GM21367 (cell line): ENCODE results near the gene SP8.
"Not testable (repeated sequence)": the region's sequence is repeated elsewhere in the genome, so short reads cannot be mapped to it uniquely, and the experiment has no call there.

Experiments
- ATAC-seq: cut with Tn5 transposase; IDR thresholded peaks from one replicate; pipeline ENCODE4 v1.9.1; 2021; ENCODE audit not compliant: unreplicated experiment

Gene SP8

DNA sequence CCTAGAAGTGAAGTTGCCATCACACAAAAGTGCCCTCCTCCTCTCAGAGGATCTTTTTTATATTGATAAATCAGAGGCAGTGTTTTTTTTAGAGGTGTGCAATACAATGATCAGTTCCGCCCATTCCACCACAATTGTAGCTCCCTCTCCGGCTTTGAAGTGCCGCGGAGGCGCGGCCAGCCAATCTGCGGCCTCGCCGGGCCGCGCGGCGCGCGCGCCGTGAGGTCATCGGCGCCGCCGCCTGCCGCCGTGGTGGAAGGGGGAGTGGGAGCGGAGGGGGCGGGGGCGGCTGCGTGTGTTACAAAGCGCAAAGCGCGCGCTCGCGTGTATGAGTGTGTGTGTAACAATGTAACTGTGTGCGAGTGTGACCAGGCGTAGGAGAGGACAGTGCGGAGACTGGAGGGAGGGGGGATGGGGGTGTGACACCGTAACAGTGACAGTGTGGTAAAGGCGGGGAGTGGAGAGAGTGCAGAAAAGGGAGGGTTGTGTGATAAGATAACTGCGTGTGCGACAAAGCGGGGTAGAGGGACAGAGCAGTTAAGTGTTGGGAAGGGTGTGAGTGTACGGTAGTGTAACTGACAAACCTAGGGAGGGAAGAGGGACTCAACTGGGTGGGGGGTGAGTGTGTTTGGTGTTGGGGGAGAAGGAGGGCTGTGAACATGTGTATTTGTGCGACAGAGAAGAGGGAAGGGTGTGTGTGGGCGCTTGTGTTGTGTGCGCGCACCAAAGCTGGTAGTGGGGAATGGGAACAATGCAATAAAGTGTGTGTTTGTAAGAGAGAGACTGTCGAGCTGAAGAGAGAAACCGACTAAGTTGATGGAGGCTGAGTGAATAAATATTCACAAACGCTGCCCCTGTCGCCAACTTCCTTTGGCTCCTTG, at the start of gene SP8:
Gene SP8 (minus strand): TSS at position 108 of the 881 bp plus-strand sequence. CDS start 88 bp downstream, at position 20.
- no peak for ATAC-seq

DNA sequence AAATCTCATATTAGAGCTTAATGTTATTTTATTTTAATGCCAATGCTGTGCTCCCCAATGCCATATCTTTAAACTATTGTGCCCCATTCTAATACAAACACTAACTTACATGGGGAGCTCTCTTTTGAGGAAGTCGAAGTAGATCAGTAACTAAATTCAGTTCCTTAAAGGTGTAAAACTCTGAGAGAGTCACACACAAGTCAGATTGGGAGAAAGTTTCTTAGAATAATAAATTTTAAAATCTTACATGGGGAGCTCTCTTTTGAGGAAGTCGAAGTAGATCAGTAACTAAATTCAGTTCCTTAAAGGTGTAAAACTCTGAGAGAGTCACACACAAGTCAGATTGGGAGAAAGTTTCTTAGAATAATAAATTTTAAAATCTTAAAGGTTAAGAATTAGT, 49.7 kb upstream of the SP8 start:
- peak; percentile 64 for ATAC-seq

DNA sequence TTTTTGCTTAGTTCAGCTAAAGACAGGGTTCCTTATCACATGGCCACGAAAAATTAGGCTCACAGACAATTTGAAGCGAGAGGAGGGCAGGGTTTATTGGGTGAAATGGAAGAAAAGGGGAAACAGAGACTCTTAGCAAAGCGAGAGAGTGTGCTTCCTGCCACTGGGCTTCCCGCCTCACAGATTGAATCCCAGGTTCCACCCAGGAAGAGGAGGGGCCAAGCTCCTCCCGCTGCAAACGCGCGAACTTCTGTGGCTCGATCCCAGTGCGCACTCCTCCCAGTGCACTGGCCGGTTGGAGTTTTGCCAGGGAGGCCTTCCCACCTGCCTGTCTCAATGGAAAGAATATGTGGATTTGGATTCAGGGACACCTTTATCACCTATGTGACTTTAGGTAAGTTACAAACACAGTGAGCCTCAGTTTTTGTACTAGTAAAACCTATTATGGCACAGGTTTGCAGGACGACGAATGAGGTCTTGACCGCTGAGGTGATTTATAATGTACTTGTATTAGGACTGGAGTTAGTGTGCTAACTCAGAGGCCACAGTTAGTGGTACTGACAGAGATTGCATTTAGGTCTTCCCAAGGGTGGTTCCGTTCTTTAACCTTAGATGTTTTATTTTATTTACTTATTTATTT, 48.5 kb upstream of the SP8 start:
- ATAC-seq: no peak

DNA sequence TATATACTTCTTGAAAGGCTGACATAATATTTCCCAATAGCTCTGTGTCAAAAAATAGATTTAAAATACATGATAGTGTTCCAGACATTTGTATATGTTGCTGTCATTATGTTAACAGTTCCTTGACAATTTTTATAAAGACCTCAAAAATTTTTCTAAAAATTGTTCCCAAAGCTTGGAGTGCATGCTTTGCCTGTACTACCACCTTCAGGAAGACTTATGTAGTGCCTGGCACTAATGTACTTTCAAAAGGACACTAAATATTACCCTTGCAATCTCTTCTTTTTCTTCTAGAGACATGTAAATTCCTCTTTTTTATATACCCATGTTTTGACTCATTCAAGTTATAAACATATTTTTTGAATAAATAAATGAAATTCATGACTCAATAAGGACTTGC, 48.0 kb upstream of the SP8 start:
- ATAC-seq: no peak

DNA sequence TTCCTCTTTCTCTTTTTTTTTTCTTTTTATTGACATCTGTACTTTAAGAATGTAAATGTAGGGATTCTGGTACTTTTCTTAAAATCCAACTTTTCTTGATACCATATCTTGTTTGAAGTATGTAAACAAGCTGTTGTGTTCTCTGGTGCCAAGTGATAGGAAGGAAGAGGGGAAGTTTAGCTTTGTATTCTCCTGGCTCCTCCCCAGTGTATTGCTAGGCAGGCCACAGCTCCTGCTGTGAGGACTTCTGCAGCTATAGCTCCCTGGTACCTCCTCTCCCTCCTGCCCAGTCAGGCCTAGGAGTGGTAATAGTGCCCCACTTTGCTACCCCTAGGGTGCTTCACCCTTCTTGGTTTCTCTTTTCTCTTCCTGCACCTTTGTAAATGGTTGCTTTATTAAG, 45.3 kb upstream of the SP8 start:
- no peak for ATAC-seq

DNA sequence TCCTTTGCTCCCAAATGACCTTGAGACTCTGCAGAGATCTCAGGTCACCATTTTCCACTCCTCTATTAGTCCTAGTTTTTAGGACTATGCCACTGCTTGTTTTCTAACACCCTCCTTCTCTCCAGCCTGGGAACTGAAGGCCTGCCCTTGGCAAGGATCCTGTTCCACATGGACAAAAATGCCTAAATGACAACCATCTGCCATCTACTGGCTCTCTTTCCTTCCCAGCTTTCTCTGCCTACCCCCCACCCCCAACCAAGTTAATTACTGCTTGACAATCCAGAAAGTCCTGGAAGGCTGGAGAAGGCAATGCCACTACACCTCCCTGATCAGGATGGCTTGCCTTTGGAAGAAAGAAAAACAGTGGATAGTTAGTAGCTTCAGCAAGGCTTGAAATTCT, 44.8 kb upstream of the SP8 start:
- ATAC-seq: no peak

DNA sequence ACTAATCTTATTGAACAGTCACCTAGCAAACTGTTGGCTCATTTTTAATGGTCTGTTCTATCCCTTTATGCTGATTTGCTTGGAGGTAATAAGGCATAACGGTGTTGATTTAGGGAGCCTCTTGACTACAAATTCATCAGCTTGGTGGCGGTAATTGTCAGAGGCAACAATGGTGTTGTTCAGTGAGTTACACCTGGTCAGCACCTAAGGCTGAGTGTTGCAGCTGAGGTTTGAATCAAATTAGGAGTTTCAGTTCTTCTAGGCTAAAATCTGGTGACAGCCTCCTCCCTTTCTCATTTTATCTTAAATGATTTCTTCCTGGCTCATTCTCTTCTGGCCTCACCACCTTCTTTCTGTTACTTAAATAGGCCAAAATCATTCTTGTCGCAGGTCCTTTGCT, 42.3 kb upstream of the SP8 start:
- ATAC-seq: no peak

DNA sequence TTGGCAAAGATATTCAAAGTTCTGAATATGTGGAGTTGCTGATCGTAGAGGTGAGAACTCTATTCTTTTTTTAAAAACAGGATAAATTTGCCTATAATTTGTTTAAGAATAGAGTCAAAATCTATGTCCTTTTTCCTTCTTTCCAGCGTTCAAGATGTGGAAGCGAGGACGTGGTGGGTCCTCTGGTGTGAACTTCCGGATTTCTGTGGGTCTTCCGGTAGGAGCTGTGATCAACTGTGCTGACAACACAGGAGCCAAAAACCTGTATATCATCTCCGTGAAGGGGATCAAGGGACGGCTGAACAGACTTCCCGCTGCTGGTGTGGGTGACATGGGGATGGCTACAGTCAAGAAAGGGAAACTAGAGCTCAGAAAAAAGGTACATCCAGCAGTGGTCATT, 40.5 kb upstream of the SP8 start:
- no peak for ATAC-seq

DNA sequence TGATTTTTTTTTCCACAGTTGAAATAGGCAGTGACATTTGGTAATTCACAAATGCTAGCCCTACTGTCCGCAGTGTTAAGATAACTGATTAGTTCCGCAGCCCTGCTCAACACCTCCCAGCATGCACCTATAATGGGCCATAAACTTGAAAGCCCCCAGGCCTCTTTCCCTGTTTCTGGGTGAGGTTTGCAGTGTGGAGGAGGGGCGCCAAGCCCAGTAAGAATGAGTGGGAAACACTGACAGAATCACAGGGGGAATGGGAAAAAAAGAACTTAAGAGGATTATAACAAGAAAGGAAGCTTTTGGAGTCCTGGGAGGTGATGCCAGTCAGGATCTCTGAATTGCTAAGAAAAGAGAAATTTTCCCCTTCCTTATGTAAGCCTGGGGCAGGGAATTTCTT, 39.6 kb upstream of the SP8 start:
- ATAC-seq: no peak

DNA sequence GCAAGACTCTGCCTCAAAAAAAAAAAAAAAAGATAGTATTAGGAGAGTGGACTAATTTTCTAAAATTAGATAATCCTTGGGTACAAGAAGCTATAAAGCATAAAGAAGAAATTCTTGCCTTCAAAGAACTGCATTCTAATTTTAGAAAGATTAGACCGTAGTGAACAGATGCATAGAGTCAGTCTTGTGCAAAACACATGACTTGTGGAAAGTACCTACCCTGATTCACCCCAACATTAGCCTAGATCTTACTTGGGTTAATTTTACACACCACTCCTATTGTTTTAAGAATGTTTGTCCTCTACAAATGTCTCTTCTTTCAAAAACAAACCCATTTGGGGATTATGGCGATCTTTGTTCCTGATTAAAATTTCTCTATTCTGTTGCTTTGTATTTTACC, 38.9 kb upstream of the SP8 start:
- ATAC-seq: no peak

DNA sequence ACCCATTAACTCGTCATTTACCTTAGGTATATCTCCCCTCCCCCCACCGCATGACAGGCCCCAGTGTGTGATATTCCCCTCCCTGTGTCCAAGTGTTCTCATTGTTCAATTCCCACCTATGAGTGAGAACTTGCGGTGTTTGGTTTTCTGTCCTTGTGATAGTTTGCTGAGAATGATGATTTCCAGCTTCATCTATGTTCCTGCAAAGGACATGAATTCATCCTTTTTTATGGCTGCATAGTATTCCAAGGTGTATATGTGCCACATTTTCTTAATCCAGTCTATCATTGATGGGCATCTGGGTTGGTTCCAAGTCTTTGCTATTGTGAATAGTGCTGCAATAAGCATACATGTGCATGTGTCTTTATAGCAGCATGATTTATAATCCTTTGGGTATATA, 34.7 kb upstream of the SP8 start:
- not testable (repeated sequence) for ATAC-seq

DNA sequence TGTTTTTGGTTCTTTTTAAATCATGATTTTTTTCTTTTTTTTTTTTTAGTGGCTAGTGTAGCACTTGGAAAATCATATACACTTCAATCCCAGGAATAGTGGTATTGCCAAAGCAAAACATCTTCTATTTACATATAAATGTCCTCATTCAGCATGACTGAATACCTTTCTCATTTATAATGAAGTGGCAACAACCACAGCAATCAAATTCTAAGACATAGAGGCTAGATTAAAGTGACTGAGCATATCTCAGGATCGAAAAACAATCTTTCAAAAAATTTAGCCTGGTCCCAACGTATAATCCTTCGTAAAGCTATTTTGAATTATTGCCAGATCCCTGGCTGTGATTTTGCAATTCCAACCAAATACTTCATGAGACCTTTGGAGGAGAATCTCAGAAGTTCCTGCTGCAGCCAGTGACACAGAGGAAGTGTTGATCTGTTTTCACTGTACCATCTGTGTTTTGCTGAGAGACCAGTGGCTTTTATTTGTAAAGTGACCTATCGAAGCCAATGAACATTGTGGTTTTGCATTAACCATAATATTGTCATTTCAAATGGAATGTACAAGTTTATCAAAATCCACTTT, 29.8 kb upstream of the SP8 start:
- no peak for ATAC-seq

DNA sequence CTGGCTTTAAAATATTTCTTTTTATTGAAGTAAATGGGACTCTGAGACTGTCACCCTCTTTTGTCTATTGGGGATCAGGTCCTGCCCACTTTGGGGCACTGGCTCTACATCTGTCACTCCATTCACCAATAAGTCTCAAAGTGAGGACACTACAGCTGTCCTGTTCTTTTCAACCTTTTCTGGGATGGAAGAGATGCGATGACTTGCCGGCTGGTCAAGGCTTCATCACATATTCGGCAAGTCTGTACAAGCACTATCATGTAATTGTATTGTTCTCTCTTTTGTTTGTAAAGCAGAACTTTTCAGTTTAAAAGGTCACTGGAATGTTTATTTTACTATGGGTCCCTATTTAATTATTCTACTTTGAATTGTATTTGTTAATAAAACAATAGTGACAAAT, 17.7 kb upstream of the SP8 start:
- ATAC-seq: no peak

DNA sequence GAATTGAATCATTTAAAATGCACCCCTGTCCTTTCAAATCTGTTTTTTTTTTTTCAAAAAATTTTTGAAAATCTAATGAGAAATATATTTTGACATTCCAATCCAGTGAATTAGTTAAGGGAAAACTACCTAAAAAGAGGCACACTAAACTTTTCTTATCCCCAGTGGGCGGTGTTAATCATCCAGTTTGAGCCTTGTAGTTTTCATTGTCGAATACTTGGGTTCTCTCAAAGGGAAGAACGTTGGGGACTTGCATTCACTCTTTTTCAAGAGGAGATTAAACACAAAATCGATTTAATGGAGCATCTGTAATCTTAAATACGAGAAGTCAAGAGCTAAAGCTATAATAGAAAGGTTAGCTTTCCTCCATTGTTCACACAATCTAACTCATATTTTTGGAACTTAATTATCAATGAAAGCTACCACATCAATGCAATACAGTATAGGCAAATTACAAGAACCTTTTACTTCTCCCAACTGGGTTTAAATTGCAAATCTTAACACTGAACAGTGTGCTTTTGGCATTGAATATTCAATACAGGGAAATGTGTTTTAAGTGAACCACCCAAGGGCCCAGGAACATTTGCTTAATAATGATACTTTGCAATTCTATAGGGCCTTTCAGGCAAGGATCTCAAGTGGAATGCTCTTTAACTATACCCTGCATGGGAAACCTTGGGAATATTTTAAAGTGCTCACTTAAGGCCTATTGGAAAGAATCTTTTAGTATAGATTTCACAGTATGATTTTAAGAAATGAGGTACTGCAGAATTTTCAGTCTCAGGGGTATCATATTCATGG, 13.1 kb upstream of the SP8 start:
- ATAC-seq: no peak

DNA sequence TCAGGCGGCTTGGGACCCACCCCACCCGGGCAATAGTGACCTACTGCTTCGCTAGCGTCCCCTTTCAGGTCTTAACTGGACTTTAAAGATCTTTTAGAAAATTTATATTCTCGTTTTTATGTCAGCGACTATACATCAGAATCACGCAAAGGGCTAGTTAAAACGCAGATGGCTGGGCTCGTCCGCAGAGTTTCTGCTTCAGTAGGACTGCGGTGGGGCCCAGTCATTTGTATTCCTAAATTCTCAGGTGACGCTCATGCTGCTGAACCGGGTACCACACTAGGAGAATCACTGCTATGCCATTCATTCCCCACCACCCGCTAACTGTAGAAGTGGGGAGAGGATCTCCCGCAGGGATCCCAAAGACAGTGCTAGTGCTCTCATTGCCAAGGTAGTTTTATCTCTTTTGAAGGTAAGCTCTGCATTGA, 12.0 kb upstream of the SP8 start:
- no peak for ATAC-seq

DNA sequence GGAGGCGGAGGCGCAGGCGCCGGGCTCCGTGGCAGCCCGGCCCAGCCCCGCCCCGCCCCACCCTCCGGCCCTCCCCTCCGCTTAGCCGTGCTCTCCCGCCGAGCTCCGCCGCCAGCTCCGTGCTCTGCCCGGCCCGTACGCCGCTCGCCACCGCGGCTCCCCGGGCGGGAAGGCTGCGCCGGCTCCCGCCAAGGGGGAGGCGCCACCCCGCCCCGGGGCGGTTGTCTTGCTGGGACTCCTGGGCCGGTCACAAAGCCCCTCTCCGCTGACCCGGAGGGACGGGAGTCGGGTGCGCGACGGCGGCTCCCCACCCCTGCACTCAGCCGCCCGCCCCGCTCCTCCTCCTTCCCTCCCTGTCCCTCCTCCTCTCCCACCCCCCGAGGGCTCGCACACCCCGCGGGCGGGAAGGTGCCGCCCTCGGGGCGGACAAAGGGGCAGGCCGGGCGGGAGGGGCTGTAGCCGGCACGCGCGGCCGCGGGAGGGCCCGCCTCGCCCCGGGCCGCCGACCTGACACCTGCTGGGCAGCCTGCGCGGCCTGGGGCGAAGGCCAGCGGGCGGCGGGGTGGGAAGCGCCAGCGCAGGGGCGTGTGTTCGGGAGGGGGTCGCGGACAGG, 11.5 kb upstream of the SP8 start:
- peak; percentile 91 for ATAC-seq

DNA sequence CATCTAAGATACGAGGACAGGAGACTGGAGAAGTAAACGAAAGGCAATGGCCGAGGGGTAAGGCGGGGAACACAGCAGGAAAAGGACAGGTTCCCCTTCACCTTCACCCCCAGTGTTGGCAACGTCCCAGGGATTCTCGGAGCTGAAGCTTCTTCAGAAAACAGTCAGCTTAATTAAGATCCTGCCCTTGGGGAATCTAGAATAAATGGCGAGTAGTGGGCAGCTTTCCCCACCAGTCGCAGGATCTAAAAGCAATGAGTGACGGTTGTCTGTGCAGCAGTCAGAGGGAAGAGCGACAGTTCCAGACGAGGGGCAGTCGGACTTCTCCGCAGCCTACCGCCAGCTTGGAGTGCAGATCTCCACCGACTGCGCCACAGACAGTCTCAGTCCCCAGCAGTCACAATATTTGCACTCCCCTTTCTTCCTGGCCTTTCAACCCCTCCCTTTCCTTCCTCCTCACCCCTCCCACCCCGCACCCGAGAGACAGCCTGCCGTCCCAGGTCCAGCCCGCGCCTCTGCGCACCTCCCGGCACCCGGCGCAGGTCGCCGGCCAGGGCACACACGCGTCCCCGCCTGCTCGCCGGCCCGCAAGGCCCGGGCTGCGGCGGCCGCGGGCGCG, 10.9 kb upstream of the SP8 start:
- peak; percentile 62 for ATAC-seq

DNA sequence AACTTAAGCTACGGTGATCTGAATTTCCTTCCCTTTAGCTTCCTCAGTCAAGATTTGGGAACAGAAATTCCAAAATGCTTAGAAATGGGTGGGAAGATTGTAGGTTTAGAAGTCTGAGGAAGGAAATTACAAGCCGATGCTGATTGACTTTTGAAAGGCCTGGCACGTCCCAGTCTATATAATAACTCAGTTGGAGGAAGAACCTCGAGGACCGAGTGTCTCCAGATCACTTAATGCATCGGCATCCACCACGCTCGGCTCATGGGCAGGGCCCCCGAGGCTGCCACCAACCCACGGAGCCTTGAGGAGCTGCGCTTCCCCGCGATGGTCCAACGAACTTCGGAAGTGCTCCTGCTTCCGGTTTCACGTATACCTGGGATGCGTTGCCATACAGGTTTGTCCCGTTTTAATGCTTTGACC, 10.4 kb upstream of the SP8 start:
- no peak for ATAC-seq

DNA sequence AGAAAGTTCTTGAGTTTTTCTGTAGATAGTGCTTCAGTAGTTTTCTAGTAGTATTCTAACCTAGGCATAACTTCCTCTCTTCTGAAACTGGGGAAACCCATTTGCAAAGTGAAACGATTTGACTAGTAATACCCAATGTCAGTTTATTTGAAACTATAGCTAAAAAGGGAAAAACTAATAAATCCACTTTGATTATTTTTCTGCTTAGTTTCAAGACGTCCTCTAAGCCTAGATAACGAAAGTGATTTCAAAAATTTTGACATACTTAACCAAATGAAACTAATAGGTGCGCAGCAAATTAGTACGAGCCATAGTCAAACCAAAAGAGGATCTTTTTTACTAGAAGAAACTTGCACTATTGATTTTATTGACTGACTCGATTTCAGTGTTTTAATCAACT, 9.8 kb upstream of the SP8 start:
- ATAC-seq: no peak

DNA sequence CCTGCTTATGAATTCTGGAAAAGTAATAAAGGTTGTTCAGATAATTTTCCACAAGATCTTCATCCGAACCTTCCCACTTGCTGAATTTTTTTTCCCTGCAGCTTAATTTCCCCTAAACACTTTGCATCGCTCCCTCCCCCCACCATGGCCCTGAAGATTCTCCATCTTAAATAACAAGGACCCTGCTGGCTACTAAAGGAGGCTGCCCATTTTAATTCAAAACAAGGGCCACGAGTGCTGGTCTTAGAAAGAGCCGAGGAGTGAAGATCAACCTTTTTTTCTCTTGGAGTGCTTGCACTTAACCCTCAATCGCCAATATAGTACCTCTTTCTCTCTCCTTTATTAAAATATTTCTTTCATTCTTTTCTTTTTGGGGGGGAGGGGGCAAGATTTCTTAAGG, 9.2 kb upstream of the SP8 start:
- ATAC-seq: no peak
